Measurements from ENCODE around the gene TMEM218. TPM values are rescaled to one million over a fixed set of nuclear protein-coding genes. Genes with fewer than 3 reads are reported as not detected.
A peak's percentile ranks its signal among the peaks of the same experiment; 100 is the strongest.

TMEM218 gene
- total and polyA plus RNA-seq, 8 donors: 0.87 to 21.1 (median 14.9) TPM

- peaks cover 0 to 21% (median 6%) of the 10 kb centered on the region in 3 donors for H3K27me3 ChIP-seq
- intact Hi-C loops (cut with DNase I; ENCODE audit: low total_unique reads): no loop called here
- no peak overlapping the region for H3K27ac ChIP-seq
- no peaks in the 10 kb centered on the region for H3K9me3 ChIP-seq
- DNase-seq: no peak
- no peak for TF ChIP-seq EP300 (IDR thresholded peaks at IDR 0.05)
- TF ChIP-seq, protein P1, sequence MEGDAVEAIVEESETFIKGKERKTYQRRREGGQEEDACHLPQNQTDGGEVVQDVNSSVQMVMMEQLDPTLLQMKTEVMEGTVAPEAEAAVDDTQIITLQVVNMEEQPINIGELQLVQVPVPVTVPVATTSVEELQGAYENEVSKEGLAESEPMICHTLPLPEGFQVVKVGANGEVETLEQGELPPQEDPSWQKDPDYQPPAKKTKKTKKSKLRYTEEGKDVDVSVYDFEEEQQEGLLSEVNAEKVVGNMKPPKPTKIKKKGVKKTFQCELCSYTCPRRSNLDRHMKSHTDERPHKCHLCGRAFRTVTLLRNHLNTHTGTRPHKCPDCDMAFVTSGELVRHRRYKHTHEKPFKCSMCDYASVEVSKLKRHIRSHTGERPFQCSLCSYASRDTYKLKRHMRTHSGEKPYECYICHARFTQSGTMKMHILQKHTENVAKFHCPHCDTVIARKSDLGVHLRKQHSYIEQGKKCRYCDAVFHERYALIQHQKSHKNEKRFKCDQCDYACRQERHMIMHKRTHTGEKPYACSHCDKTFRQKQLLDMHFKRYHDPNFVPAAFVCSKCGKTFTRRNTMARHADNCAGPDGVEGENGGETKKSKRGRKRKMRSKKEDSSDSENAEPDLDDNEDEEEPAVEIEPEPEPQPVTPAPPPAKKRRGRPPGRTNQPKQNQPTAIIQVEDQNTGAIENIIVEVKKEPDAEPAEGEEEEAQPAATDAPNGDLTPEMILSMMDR (IDR thresholded peaks at IDR 0.05): no peak
- no peak for TF ChIP-seq POLR2AphosphoS5 (IDR thresholded peaks at IDR 0.05)
- no peak for TF ChIP-seq POLR2A (IDR thresholded peaks at IDR 0.05)
- no peaks in the 10 kb centered on the region for H3K4me1 ChIP-seq
- no peak overlapping the region for H3K4me3 ChIP-seq
- WGBS, 5 donors: 69 to 80% (median 79%) methylated on average over 8 of the region's 8 CpGs
- H3K36me3 ChIP-seq: no peaks in the 10 kb centered on the region
These were observed 45.1 kb upstream of the TMEM218 start for GRCh38 chr11:125156346-125157117.

DNA sequence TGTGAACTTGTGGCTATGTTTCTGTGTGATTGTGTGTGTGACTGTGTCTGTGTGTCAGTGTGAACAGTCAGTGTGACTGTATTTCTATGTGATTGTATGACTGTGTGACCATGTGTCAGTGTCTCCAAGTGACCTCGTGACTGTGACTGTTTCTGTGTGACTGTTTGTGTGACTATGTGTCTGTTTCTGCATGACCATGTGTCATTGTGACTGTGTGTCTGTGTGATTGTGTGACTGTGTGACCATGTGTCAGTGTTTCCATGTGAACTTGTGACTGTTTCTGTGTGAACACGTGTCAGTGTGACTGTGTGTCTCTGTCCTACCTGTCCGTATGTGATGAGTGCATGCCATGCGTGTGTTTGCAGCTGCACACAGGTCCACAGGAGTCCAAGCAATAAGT lies 44.3 kb upstream of the TMEM218 start:
- H3K27ac ChIP-seq: no peak overlapping the region
- intact Hi-C loops (cut with DNase I; ENCODE audit: low total_unique reads): no loop called here
- 77 to 91% (median 83%) methylated on average over 4 of the region's 4 CpGs for WGBS, 5 donors

GRCh38 chr11:125155100-125155444 lies 43.6 kb upstream of the TMEM218 start:
- Histone ChIP-seq H3K36me3 (no peaks in the 10 kb centered on the region), H3K9me3 (no peaks in the 10 kb centered on the region), H3K27ac (no peak overlapping the region), H3K4me1 (no peaks in the 10 kb centered on the region), H3K4me3 (no peak overlapping the region), H3K27me3 (peaks cover 0 to 21% (median 6%) of the 10 kb centered on the region in 3 donors)
- TF ChIP-seq, protein P1 (IDR thresholded peaks at IDR 0.05): no peak
- no peak for TF ChIP-seq POLR2A (IDR thresholded peaks at IDR 0.05)
- no peak for TF ChIP-seq EP300 (IDR thresholded peaks at IDR 0.05)
- TF ChIP-seq POLR2AphosphoS5 (IDR thresholded peaks at IDR 0.05): no peak
- no peak for DNase-seq
- intact Hi-C loops (cut with DNase I; ENCODE audit: low total_unique reads): no loop called here
- 84 to 91% (median 88%) methylated on average over 6 of the region's 6 CpGs for WGBS, 5 donors

More for the DNA sequence above, 44.3 kb upstream of the TMEM218 start:
- Histone ChIP-seq H3K4me3 (no peak overlapping the region), H3K36me3 (no peaks in the 10 kb centered on the region), H3K27me3 (peaks cover 0 to 21% (median 6%) of the 10 kb centered on the region in 3 donors), H3K4me1 (no peaks in the 10 kb centered on the region), H3K9me3 (no peaks in the 10 kb centered on the region)
- no peak for DNase-seq
- TF ChIP-seq, protein P1 (IDR thresholded peaks at IDR 0.05): no peak
- no peak for TF ChIP-seq POLR2AphosphoS5 (IDR thresholded peaks at IDR 0.05)
- no peak for TF ChIP-seq POLR2A (IDR thresholded peaks at IDR 0.05)
- TF ChIP-seq EP300 (IDR thresholded peaks at IDR 0.05): no peak

GRCh38 chr11:125154378-125155099 lies 43.1 kb upstream of the TMEM218 start:
- peak in 1 of 2 donors; percentile 20 for DNase-seq
- 50 to 53% (median 51%) methylated on average over 7 of the region's 7 CpGs for WGBS, 5 donors
- intact Hi-C loops (cut with DNase I; ENCODE audit: low total_unique reads): no loop called here

More at GRCh38 chr11:125154378-125155099, 43.1 kb upstream of the TMEM218 start:
- TF ChIP-seq POLR2A (IDR thresholded peaks at IDR 0.05) (no peak), EP300 (IDR thresholded peaks at IDR 0.05) (no peak), POLR2AphosphoS5 (IDR thresholded peaks at IDR 0.05) (no peak)
- TF ChIP-seq, protein P1 (IDR thresholded peaks at IDR 0.05): no peak
- no peaks in the 10 kb centered on the region for H3K36me3 ChIP-seq
- no peak overlapping the region for H3K4me3 ChIP-seq
- H3K27ac ChIP-seq: no peak overlapping the region
- H3K9me3 ChIP-seq: no peaks in the 10 kb centered on the region
- peaks cover 0 to 21% (median 6%) of the 10 kb centered on the region in 3 donors for H3K27me3 ChIP-seq
- H3K4me1 ChIP-seq: no peaks in the 10 kb centered on the region

All from stomach (tissue), 9 donors.